ENCODE results near the gene KANK2.

KANK2 gene

DNA sequence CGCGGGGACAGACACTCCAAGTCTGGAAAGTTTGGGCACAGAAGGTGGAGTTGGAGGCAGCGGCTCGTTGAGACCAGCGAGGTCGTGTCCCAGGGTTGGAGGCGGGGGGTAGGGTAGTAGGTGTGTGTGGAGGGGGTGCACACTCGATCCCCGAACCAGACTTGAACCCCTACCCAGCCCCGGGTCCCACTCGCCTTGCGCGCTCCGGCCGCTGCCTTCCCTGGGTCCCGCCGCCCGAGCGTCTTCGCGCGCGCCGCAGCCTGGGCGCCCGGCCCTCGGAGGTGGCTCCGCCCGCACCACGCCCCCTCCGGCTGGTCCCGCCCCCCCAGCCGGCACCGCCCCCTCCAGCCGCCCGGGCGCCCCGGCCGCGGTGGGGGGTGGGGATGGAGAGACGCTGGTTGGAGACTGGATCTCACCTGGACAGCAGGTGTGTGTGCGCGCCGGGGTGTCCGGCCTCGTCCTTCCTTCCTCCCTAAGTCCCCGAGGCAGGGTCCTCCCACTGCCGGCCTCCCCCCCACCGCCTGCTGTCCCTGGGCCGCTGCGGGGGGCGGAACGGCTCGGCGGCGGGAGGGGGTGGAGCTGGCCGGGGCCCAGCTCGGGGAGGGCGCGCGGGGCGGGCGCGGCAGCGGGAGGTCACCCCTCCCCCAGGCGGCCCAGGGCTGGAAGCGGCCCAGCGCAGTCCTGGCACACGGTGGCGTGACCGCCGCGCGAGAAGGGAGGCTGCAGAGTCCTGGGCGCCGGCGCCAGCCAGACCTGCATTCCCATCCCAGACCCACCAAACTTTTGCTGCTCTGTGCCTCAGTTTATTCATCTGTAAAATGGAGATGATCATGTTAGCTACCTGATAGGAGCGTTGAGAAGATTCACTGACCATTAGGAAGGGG, at the start of gene KANK2:
Gene KANK2 (minus strand): TSS at position 255 of the 884 bp plus-strand sequence. CDS start 3,034 bp downstream, outside the sequence.
- FAIRE-seq: no peak

DNA sequence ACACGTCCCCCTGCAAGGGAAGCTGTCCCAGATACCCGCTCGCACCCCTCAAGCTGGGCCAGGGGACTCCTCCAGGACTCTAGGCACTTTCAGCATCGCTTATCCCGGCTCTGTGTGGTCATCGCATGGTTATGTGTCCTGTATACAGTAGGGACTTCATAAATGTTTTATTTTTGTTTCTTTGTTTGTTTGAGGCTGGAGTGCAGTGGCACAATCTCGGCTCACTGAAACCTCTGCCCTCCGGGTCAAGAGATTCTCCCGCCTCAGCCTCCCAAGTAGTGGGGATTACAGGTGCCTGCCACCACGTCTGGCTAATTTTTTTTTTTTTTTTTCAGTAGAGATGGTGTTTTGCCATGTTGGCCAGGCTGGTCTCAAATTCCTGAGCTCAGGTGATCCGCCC, 49.6 kb upstream of the KANK2 start:
- no peak for FAIRE-seq

DNA sequence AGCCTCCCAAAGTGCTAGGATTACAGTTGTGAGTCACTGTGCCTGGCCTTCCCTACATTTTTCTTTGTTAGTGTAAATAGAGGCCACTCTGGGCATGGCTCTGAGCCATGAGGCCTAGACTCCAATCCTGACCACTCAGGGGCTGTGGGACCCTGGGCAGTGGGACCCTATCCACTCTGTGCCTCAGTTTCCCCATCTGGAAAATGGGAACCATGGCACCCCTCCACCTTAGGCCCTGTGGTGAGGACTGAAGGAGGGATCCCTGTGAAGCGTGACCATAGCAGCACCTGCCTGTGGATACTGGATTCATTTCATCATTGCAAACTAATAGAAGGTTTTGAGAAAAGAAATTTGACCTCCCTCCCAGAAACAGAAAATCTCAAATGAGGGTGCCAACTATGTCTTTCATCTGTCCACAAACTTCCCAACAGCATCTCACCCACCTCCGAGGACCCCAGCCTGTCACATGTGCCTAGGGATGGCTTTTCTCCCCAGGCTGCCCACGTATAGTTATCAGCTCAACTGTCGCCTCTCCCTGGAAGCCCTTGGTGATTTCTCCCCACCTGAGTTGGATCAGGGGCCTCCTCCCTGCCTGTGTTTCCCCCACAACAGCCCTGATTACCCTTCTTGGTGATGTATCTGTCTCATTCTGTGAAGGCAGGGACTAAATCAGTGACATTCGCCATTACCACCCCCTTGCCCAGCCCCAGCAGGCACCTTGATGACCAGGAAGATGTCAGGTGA, 47.7 kb upstream of the KANK2 start:
- no peak for FAIRE-seq

DNA sequence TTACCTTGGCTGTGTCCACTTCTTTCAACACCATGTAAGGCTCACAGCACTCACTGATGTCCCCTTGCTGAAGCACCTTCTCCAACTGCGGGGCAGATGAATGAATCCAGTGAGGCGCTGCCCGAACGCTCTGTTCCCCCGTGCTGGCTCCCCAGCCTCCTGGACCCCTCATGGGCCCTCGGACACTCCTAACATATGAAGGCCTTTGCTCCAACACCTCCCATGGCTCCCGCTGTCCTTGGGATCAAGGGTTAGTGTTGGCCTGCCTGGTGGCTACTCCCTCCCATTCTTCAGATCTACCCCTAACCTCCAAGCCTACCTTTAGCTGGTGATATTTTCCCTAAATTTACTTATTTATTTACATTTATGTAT, 46.4 kb upstream of the KANK2 start:
- no peak for FAIRE-seq

DNA sequence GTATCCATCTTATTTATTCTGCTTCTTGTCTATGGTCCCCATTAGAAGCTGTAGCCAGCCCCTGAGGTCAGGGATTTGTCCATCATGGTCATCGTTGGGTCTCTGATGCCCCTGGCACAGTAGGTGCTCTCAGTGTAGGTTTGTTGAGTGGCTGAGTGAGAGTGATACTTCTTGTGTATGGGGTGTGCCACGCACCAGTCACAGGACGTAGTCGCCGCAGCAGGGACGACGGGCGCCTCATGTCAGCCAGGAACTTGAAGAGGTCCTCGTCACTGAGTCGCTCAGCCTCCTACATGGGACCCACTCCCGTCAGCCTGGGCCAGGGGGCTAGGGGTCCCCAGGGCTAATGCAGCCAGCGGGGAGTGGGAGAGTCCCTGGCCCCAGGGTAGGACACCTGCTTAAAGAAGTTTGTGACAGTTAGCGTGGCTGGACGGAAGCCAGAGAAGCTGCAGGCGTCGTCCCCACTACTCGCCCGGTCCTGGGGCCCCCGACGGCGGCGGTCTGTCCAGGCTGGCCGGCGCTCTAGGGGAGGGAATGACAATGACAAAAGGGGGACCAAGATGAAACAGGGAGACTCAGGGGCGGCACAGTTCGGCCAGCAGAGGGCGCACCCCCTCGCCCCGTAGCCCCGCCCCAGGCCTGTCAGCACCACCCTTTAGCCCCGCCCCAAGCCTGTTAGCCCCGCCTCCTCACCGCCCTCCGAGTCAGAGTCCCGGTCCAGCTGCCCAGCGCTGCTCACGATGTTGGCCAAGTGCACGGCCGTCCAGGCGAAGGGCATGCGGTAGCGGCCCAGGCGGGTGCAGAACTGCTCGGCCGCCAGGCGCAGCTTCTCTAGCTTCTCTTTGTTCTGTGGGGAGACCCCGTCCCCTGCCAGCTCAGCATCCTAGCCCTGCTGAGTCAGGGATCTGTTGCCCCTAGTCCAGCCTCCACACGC, 45.8 kb upstream of the KANK2 start:
- FAIRE-seq: no peak

DNA sequence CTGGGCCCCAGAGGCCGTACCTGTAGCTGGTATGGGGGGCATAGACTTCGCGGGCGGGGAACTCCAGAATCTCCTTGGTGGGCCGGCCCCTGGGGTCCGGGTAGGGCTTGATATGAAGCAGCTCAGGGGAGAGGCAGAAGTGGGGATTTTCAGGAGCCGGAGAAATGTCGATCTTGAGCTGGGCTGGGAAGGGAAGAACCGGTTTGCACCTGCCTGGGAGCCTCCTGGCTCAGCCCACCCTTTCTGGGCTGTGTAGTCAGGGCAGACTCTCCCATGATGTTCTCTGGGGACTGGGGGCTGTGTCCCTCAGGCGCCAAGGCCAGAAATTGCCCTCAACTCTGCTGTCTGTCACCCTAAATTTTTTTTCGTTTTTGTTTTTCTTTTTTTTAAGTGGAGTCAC, 44.7 kb upstream of the KANK2 start:
- FAIRE-seq: no peak

DNA sequence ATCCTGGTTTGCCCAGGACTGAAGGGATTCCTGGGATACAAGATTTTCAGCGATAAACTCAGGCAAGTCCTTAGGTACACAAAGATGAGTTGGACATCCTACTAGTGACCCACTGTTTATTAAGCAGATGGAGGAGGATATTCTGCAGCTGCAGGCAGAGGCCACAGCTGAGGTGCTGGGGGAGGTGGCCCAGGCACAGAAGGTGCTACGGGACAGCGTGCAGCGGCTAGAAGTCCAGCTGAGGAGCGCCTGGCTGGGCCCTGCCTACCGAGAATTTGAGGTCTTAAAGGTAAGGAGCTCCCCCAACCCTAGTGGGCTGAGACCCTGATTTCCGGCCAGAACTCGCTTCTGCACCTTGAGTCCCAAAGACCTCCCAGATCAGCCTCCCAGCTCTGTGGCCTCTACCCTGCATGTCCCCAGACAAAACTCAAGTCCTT, 42.7 kb upstream of the KANK2 start:
- FAIRE-seq: no peak

DNA sequence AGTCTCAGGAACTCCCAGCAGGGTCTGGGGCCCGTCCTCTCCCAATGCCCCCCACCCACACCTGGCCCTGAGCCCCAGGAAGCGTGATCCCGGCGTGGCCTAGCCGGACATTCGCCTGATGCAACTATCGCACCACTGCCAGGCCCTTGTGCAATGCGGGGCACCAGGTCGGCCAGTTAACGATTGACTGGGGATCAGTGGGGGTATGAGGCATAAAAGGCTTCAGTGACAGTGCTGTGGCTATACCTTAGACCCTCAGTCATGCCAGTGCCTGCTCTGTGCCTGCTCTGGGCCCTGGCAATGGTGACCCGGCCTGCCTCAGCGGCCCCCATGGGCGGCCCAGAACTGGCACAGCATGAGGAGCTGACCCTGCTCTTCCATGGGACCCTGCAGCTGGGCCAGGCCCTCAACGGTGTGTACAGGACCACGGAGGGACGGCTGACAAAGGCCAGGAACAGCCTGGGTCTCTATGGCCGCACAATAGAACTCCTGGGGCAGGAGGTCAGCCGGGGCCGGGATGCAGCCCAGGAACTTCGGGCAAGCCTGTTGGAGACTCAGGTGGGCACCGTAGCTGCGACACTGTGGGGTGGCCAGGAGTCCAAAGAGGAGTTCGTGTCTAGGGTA, 42.1 kb upstream of the KANK2 start, which contains the start of gene ANGPTL8:
Gene ANGPTL8 (plus strand): TSS at position 243 of the 624 bp plus-strand sequence. CDS start 19 bp downstream, at position 262.
- no peak for FAIRE-seq

DNA sequence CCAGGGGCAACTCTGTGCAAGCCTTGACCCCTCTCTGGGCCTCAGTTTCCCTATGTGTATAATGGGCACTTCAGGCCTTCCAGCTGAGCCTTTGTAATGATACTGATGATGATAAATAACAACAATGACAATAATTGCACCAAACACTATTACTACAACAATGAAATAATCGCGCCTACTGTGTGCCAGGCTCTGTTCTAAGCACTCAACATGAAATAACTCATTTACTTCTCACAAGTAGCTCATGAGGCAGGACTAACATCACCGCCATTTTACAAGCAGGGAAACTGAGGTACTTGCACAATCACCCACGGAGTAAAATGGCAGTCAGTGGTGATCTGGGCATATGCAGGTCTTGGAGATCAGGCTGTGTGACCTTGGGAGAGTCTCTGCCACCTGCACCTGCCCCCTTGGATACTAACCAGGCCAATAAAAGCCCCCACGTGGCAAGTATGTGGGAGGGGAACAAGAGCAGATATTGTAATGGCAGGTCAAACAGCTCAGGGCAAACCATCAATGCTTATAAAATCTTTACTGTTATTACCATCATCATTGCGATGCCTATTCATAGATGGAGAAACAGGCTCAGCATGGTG, 41.5 kb upstream of the KANK2 start:
- no peak for FAIRE-seq

DNA sequence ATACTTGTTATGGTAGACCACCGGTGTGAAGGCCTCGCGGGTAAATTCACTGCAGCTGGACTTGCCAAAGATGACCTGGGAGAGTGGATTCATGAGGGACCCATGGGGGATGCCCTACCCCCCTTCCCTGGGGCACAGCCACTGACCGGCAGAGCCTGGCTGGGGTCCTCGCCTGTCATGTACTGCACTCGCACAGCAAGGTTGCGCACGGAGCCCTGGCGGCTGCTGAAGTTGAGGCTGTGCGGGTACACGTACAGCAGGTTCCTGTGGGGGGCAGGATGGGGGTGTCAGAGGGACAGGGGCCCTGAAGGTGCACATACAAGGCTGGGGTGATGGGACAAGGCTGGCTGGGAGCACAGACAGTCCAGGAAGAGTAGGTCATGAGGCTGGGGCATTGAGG, 40.7 kb upstream of the KANK2 start:
- no peak for FAIRE-seq

DNA sequence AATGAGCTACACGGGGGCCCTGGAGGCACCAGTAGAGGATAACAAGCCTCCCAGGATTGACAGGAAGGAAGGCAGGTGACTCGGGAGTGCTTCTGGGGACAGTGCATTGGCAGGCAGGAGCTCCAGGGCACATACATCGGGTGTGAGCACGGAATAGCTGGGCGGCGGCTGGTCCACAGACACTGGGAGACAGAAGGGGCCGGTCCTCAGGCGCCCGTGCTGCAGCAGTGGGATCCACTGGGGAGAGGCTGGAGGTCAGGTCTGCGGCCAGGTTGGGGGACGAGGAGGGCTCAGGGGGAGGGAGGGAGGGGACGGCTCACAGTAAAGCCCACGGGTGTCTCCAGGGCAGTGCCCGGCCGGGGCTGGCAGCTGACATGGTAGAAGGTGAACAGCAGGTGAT, 40.0 kb upstream of the KANK2 start:
- no peak for FAIRE-seq

DNA sequence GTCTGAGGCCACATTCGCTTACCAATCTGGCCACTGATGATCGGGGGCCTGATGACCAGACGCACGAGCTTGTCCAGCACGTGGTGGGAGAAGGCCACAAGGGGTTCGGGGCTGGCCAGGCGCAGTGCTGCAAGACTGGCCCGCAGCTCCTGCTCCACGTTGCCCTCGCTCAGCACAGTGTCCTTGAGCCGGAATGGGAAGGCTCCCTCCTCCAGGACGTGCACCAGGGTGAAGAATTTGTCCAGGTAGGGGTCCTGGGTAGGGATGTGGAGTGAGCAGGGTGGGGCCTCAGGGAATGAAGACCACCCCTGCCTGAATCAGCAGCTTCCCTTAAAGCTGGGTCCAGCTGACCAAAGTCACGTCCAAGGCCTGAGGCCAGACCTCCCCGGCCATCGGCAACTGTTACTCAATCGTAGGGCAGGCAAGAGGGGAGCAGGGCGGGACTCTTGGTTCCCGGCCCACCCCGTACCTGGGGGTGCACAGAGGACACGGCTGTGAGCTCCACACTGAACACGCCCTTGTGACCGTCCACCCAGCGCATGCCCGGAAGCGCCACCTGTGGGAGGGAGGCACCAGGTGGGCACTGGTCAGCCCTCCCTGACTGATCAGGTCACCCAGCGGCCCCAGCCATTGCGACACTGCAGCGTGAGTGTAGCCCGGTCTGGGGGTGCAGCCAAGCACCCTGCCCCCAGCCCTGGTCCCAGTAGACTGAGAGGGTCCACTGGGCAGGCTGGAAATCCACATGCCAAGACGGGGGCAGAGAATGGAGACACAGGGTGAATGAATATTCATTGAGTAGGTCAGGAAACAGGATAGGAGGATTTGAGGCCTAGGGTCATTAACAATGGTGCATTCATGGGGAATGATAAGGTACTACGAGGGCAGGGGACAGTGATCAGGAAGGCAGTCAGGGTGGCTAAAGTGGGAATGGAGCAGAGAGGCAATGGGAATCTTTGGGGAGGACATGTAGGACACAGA, 39.3 kb upstream of the KANK2 start:
- FAIRE-seq: no peak

DNA sequence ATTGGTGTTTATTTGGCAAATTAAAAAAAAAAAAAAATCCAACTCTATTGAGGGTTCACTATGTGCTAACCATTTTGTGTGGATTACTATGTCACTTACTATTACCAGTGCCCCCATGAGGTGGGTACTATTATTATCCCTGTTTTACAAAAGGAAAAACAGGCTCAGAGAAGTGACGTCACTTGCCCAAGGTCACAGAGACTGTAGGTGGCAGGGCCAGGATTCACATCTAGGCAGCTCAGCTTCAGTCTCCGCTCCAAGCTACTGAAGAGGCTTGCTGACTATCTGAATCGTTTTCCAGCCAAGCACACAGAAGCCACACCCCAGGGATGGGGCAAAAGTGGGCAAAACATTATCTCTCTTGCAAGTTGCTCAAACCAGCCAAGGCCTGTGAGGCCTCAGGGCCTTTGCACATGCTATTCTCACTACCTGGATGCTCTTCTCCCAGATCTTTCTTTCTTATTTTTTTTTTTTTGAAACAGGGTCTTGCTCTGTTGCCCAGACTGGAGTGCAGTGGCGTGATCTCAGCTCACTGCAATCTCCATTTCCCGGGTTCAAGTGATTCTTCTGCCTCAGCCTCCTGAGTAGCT, 37.2 kb upstream of the KANK2 start:
- FAIRE-seq: no peak

DNA sequence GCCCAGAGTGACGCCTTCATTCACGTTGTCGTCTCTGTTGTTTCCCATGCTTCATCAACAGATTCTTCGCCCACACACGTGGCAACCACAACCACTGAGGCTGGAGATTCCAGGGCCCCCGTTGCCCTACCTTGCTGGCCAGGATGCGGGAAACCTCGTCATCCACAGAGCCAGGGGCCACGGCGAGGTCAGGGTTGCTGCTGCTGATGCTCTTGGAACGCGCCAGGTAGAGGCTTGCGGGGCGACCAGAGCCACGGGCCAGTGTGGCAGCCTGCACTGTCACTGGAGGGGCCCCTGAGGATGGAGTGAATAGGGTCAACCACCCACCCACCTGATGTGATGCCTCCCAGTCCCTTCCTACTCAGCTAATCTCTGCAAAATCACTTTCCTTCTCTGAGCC, 35.7 kb upstream of the KANK2 start:
- FAIRE-seq: no peak

DNA sequence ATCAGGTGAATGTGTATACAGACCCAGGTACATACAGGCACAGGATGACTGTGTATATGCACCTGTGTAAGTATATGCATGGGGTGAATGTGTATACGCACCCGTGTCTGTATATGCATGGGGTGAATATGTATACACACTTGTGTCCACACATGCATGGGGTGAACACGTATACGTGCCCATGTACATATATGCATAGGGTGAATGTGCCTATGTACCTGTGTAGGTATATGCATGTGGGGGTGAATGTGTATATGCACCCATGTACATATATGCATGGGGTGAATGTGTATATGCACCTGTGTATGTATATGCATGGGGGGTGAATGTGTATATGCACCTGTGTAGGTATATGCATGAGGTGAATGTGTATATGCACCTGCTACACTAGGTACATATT, 35.2 kb upstream of the KANK2 start:
- no peak for FAIRE-seq

DNA sequence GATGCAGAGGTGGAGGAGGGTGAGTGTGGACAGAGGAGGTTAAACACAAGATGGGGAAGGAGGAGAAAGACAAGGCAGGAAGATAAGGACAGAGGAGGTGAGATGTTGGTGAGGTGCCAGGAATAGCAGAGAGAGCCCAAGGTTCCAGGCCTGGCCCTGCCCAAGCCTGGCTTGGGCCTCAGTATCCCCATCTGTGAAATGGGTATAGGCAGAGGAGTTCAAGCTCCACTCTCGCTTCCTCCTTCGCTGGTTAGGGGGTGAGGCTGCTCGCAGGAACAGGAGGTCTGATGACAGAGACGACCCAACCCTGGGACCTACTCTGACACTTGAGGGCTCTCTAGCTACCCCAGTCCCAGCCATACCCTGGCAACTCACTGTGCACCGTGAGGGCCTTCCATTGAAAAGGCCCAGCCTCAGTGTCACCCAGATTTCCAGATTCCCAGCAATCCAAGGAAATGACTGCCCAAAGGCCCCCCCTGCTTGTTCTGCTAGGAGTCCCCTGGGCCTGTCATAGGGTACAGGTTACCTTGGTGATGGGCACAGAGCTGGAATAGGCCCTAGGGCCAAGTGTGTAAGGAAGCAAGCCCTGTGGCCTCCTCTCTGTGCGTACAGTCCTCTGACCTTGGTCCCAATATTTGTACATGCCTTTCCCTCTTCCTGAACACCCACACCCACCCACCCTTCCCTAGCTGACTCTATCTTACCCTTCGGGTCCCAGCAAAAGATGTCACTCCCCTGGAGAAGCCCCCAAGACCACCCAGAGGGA, 33.5 kb upstream of the KANK2 start:
- no peak for FAIRE-seq

DNA sequence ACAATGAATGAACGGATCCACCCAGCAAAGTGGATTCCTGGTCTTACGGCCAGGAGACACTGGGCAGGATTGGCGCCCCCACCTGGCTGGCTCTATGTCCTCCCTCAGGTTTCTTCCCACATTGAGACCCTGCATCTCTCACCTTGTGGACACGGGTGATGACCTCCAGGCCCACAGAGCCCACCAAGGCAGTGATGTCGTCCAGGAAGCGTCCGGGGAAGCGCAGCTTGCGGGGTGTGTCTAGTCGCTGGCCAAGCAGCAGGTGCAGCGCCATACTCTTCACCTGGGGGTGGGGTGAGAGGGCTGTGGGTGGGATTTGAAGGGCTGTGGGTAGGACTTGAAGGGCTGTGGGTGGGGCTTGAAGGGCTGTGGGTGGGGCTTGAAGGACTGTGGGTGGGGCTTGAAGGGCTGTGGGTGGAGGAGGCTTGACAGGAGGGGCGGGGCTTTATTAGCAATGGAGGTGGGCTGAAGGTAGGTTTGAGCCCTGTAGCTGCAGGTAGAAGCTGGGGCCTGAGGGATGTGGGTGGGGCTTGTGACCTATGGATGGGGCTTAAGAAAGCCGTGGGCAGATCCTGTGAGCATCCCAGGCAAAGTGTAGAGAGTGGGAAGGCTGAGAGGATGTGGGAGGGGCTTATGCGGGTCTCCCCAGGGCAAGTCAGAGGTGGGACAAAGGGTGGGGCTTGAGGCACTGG, 30.0 kb upstream of the KANK2 start:
- FAIRE-seq: no peak

DNA sequence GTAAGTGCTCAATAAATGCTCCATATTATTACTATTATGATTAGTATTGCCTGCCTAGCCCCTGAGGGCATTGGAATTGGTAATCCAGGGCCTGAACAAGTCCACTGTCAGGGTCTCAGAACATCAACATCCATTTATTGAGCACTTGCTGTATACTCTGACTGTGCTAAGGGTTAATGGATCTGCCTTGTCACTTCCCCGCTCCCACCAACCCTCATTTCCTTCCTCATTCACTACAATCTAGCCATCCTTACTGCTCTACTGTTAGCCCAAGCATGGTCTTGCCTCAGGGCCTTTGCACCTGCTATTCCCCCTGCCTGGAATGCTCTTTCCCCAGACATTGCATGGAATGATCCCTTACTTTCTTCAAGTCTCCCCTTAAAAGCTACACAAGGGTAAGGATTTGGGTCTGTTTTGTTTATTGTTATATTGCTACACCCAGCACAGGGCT, 29.4 kb upstream of the KANK2 start:
- FAIRE-seq: no peak

DNA sequence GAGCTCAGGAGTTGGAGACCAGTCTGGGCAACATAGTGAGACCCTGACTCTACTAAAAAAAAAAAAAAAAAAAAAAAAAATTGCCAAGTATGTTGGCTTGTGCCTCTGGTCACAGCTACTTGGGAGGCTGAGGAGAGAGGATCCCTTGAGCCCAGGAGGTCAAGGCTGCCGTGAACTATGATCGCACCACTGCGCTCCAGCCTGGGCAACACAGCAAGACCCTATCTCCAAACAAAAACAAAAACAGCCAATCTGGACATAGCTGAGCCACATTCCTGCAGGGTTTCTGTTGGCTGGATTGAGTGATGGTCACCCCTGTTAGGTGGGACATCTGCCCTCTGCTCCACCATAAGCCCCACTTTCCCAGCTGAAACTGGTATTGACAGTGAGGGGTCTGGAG, 28.5 kb upstream of the KANK2 start:
- FAIRE-seq: no peak

Measured in TTC549 (cell line).